Omental fat pad (tissue), 4 donors: ENCODE results near the gene RRM1. TPM values are rescaled to one million over a fixed set of nuclear protein-coding genes. Genes with fewer than 3 reads are reported as not detected.
"Not testable (repeated sequence)": the region's sequence is repeated elsewhere in the genome, so short reads cannot be mapped to it uniquely, and the experiment has no call there.

Source experiments
- ATAC-seq: fragments of 150-250 bp; one replicate; pipeline ENCODE4 v1.9.1; 2016; ENCODE audit warnings: mild to moderate bottlenecking, moderate library complexity; ENCODE audit not compliant: low FRiP score
- DNase-seq: peaks from one replicate; pipeline ENCODE4 v3.0.0-alpha.2; 2019; ENCODE audit warnings: low spot score
- CTCF ChIP-seq, 3 donors: fragments of 450-650 bp; IDR thresholded peaks; one replicate each; pipeline ENCODE4 v1.5.1; 2016 to 2017; ENCODE audit warnings: antibody characterized with exemption in 3 of 3, mild to moderate bottlenecking in 3 of 3, moderate library complexity in 2 of 3
- total RNA-seq, 4 donors: library from RNA; depleted of rRNA; stranded (reverse); fragments of >200 nt; gene quantifications; one replicate each; pipeline ENCODE4 v1.1.0, GENCODE V29; 2016

RRM1 gene
- total RNA-seq, 4 donors from 2014 or later = 26.0 to 42.4 (median 36.6) TPM

GRCh38 chr11:4161305-4161704 is 66.7 kb downstream of the RRM1 start:
- no peak for TF ChIP-seq CTCF (IDR thresholded peaks at IDR 0.05)
- DNase-seq (no peak), ATAC-seq (no peak)

GRCh38 chr11:4164884-4165590 is 70.4 kb downstream of the RRM1 start:
- no peak for TF ChIP-seq CTCF (IDR thresholded peaks at IDR 0.05)
- no peak for ATAC-seq
- DNase-seq = no peak

GRCh38 chr11:4167292-4167691 is 72.7 kb downstream of the RRM1 start:
- DNase-seq (no peak), ATAC-seq (no peak)
- TF ChIP-seq CTCF (IDR thresholded peaks at IDR 0.05) = no peak

GRCh38 chr11:4167758-4168157 is 73.2 kb downstream of the RRM1 start:
- DNase-seq (no peak), ATAC-seq (no peak)
- TF ChIP-seq CTCF (IDR thresholded peaks at IDR 0.05) = no peak

DNA sequence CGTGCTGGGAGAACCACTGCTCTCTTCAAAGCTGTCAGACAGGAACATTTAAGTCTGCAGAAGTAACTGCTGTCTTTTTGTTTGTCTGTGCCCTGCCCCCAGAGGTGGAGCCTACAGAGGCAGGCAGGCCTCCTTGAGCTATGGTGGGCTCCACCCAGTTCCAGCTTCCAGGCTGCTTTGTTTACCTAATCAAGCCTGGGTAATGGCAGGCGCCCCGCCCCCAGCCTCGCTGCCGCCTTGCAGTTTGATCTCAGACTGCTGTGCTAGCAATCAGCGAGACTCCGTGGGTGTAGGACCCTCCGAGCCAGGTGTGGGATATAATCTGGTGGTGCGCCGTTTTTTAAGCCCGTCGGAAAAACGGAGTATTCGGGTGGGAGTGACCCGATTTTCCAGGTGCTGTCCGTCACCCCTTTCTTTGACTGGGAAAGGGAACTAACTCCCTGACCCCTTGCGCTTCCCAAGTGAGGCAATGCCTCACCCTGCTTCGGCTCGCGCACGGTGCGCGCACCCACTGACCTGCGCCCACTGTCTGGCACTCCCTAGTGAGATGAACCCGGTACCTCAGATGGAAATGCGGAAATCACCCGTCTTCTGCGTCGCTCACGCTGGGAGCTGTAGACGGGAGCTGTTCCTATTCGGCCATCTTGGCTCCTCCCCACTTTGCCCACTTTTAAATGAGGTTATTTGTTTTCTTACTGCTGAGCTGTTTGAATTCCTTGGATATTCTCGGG is 81.2 kb downstream of the RRM1 start:
- ATAC-seq, DNase-seq: not testable (repeated sequence)

DNA sequence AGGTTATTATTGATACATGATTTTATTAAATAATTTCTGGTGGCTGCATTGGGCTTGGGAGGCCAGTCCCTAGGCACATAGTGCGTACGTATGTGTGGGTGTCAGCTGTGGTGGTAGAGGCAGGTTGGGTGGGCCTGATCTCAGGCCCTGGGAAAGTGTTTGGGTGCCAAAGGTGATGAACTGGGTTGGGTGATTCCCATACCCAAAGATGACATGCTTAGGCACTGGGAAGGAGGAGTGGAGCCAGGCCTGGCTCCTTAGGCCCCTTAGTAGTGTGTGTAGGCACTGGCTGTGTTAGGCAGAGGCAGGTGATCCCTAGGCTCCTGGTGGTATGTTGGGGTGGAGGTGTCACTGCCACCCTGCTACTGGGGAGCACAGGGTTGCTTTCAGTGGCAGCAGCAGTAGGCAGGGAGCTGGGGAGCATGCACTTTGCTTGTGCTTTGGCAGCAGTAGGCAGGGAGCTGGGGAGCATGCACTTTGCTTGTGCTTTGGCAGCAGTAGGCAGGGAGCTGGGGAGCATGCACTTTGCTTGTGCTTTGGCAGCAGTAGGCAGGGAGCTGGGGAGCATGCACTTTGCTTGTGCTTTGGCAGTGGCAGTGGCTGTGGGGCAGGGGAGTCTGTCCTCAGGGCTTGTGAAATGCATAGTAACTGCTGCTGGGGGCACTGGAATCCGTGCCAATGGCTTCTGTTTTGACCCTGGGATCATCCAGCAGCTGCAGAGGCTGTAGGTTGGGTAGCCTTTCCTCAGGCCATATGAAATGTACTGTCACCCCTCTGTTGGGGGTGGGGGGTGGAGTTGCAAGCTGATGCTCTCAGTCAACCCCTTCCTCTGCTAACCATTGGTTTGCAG is 84.4 kb downstream of the RRM1 start:
- DNase-seq (no peak), ATAC-seq (no peak)
- TF ChIP-seq CTCF (IDR thresholded peaks at IDR 0.05) = no peak

DNA sequence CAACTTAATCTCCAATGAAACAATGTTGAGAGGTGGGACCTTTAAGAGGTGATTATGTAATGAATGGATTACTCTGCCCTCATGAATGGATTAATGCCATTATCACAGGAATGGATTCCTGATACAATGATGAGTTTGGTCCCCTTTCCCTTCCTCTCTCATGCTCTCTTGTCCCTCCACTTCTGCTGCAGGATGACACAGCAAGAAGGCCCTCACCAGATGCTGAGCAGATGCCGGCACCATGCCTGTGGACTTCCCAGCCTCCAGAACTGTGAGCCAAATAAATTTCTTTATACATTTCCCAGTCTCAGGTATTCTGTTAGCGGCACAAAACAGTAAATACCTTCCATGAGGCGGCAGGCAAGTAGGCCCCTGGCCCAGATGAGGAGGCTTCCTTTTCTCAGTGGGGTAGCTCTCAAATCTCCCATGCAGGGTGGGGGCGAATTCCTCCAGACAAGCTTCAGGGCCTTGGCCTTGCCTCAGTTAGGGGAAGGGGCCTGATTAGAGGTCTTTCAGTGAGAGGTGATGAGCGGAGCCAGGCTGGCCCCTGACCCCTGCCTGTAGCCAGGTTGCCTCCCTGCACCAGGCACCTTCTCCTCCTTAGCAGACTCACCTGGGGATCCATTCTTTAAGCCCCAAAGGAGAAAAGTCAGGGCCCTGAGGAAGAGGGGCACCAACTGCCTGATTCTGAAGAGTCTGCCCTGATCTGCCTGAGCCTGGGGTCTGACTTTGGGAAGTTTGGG is 86.0 kb downstream of the RRM1 start:
- DNase-seq (no peak), ATAC-seq (no peak)
- no peak for TF ChIP-seq CTCF (IDR thresholded peaks at IDR 0.05)
